Uterus (tissue), 2 donors: ENCODE results near the gene ZNF783.
"Not testable (repeated sequence)": the region's sequence is repeated elsewhere in the genome, so short reads cannot be mapped to it uniquely, and the experiment has no call there.

ENCODE experiments used
- CTCF ChIP-seq, 4 experiments: fragments of 200-600 bp in 2 of 4; fragments of 450-650 bp in 2 of 4; sonication (generic) in 2 of 4; IDR thresholded peaks; one replicate each; pipeline ENCODE4 v1.5.1; 2016 to 2019; ENCODE audit warnings: antibody characterized with exemption in 4 of 4, mild to moderate bottlenecking in 2 of 4, moderate library complexity in 1 of 4
- POLR2A ChIP-seq, 2 donors: fragments of 450-650 bp; IDR thresholded peaks; one replicate each; pipeline ENCODE4 v1.6.1; 2016; ENCODE audit warnings: antibody characterized with exemption in 2 of 2, mild to moderate bottlenecking in 1 of 2, moderate library complexity in 1 of 2

GRCh38 chr7:149226366-149226765 is 35.6 kb upstream of the ZNF783 start:
- not testable (repeated sequence) for TF ChIP-seq CTCF, POLR2A (IDR thresholded peaks at IDR 0.05)
